ENCODE results near the gene KNL1.

Gene KNL1

GRCh38 chr15:40584191-40584590, 9.9 kb upstream of the KNL1 start:
- DNase-seq (ENCODE audit: low read depth in 2 of 2, low spot score in 1 of 2) = no peak

DNA sequence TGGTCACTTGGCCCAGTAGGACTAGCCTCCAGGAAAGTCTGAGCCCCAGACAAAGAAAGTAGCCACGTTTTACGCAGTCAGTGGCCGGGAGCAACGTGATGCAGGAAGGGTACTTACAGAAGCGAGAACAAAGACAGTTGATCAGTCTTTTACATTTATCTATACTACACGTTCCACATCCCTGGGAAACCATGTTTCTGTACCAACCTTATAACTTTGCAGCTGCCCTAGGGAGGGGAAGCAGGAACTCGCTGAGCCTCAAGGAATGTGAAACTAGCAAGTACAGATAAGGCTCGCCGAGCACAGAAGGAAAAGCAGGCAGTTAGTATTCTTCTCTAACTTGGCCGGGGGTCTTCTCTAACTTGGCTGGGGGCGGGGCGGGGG, 3.4 kb upstream of the KNL1 start:
- DNase-seq (ENCODE audit: low read depth in 2 of 2, low spot score in 1 of 2) = no peak

GRCh38 chr15:40591389-40591788, 2.7 kb upstream of the KNL1 start:
- DNase-seq (ENCODE audit: low read depth in 2 of 2, low spot score in 1 of 2) = no peak

DNA sequence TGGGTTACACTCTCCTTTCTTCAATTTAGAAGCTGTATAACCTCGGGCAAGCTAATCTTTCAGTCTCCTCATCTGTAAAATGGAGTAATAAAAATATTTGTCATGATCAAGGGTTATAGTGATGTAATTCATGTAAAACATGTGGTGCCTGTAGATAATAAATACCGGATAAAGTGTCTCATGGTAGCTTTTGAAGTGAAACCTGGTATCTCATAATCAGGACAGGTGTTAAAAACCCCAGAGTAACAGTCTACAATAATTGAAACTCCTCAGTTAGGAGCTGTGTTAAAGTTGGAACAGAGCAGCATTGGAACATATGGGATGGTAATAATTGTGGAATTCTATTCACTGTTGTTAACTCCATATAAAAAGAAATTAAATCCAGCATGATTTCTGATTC, 884 bp upstream of the KNL1 start:
- DNase-seq (ENCODE audit: low read depth in 2 of 2, low spot score in 1 of 2) = no peak

DNA sequence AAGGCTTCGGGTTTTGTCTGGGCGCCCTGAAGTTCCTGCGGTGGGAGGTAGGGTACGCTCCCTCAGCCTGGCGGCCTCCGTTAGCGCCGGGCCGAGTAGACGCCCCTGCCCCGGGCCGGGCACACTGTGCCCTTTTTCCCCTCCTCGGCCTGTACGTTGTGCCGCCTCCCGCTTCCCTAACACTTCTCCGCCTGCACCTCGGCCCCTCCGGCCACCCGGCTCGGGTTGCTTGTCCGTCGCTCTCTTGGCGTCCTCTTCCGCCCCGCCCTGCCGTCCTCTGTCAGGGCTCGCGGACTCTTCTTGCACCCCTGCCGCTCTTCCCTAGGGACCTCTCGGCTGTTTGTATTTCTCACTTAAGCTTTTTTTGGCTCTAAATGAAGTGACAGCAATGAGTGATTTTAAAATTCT, 384 bp downstream of the KNL1 start:
- no peak for DNase-seq (ENCODE audit: low read depth in 2 of 2, low spot score in 1 of 2)

GRCh38 chr15:40595219-40595618, 1.2 kb downstream of the KNL1 start:
- no peak for DNase-seq (ENCODE audit: low read depth in 2 of 2, low spot score in 1 of 2)

GRCh38 chr15:40595773-40596172, 1.7 kb downstream of the KNL1 start:
- no peak for DNase-seq (ENCODE audit: low read depth in 2 of 2, low spot score in 1 of 2)

GRCh38 chr15:40597024-40597423, 3.0 kb downstream of the KNL1 start:
- DNase-seq (ENCODE audit: low read depth in 2 of 2, low spot score in 1 of 2) = no peak

GRCh38 chr15:40598126-40598525, 4.1 kb downstream of the KNL1 start:
- no peak for DNase-seq (ENCODE audit: low read depth in 2 of 2, low spot score in 1 of 2)

DNA sequence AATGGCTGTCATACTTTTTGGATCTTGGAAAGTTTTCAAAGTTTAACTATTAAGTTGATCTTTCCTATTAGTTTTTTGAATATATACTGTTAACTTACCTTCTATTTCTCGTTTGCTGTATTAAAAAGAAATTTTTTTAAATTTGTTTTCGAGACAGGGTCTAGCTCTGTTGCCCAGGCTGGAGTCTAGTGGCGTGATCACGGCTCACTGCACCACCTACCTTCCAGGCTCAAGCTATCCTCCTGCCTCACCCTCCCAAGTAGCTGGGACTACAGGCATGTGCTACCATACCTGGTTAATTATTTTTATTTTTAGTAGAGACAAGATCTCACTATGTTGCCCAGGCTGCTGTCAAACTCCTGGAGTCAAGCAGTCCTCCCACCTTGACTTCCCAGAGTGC, 4.6 kb downstream of the KNL1 start:
- no peak for DNase-seq (ENCODE audit: low read depth in 2 of 2, low spot score in 1 of 2)

GRCh38 chr15:40600956-40601355, 6.9 kb downstream of the KNL1 start:
- no peak for DNase-seq (ENCODE audit: low read depth in 2 of 2, low spot score in 1 of 2)

- no peak for DNase-seq (ENCODE audit: low read depth in 2 of 2, low spot score in 1 of 2)
Measured at GRCh38 chr15:40603935-40604334, 9.9 kb downstream of the KNL1 start.

GRCh38 chr15:40613080-40613479, 19.0 kb downstream of the KNL1 start:
- DNase-seq (ENCODE audit: low read depth in 2 of 2, low spot score in 1 of 2) = no peak

DNA sequence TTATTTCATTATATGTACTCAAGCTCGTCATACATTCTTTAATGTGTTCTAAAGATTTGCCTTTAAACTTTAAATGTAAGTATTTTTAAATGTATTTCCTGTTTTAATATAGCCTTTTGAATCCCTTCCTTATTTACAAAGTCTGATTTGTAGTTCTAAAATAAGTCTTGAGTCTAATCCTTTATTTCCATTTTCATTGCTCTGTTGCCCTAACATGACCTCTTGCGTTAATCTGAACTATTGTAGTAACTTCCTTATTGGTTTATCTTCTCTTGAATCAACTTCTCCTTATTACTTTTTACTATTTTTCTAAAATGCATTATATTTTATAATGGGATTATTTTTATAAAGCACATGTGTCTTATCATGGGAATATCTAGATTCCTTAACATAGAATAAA, 24.0 kb downstream of the KNL1 start:
- DNase-seq (ENCODE audit: low read depth in 2 of 2, low spot score in 1 of 2) = no peak

- DNase-seq (ENCODE audit: low read depth in 2 of 2, low spot score in 1 of 2) = no peak
Measured at GRCh38 chr15:40618906-40619305, 24.9 kb downstream of the KNL1 start.

- no peak for DNase-seq (ENCODE audit: low read depth in 2 of 2, low spot score in 1 of 2)
Measured at GRCh38 chr15:40623361-40623760, 29.3 kb downstream of the KNL1 start.

- DNase-seq (ENCODE audit: low read depth in 2 of 2, low spot score in 1 of 2) = no peak
Measured at GRCh38 chr15:40630313-40630712, 36.3 kb downstream of the KNL1 start.

GRCh38 chr15:40633178-40633577, 39.1 kb downstream of the KNL1 start:
- no peak for DNase-seq (ENCODE audit: low read depth in 2 of 2, low spot score in 1 of 2)

DNA sequence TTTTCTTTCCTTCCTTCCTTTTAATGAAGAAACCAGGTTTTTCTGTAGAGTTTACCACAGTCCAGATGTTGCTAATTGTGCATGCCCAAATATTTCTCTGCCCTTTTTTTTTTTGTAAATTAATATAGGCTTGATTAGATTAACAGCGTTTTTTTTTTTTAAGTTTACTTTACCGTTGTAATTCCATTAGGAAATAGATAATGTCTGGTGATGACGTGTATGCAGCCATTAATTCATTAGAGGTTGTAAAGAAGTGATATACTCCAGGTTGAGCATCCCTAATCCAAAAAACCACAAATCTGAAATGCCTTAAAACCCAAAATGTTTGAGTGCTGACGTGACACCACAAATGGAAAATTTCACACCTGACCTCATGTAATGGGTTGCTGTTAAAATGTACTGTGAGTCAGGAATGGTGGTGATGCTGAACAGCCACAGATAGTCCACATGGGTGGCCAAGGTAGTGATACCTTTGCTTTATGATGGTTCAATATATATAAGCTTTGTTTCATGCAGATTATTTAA, 43.2 kb downstream of the KNL1 start:
- no peak for DNase-seq (ENCODE audit: low read depth in 2 of 2, low spot score in 1 of 2)

GRCh38 chr15:40639677-40640076, 45.6 kb downstream of the KNL1 start:
- no peak for DNase-seq (ENCODE audit: low read depth in 2 of 2, low spot score in 1 of 2)

DNA sequence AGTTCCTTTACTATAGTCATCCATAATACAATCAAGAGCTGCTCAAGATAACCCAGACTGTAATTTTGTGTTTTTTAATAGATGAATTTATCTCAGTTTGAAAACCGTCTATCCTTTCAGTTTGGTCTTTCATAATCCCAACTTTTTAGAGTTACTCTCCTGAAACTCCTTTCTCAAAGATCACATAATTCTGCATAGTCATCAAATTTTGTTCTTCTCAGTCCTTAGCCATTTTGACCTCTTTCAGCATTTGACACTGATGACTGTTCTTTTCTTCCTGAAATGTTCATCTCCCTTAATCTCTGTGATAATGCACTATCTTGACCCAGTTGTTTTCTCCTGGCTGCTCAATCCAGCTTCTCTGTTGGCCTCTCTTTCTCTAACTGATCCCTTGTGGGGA, 53.5 kb downstream of the KNL1 start:
- no peak for DNase-seq (ENCODE audit: low read depth in 2 of 2, low spot score in 1 of 2)

DNA sequence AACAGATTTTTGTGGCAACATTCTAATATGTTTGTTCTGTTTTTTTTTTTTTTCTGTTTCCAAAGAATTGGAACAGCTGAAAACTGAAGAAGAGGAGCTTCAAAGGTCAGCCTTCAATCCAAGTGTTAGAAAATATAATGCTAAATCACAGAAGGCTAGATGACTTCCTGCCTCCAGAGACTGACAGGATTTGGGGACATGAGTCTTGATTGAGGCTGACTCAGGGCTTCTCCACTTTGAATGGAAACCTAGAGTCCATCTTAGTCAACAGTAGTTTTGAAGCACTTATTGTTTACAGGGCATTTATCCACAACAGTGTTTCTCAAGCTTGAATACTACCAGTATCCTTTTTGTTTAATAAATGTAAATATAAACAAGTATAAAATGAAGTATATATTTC, 56.4 kb downstream of the KNL1 start:
- no peak for DNase-seq (ENCODE audit: low read depth in 2 of 2, low spot score in 1 of 2)

- DNase-seq (ENCODE audit: low read depth in 2 of 2, low spot score in 1 of 2) = no peak
Measured at GRCh38 chr15:40660686-40661085, 66.6 kb downstream of the KNL1 start.

DNA sequence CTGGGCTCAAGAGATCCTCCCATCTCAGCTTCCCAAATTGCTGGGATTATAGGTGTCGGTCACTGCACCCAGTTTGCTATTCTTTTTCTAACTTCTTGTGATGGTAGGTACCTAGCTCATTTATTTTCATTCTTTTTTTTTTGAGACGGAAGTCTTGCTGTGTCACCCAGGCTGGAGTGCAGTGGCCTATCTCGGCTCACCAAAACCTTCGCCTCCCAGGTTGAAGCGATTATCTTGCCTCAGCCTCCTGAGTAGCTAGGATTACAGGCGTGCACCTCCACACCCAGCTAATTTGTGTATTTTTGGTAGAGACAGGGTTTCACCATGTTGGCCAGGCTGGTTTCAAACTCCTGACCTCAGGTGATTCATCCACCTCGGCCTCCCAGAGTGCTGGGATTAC, 70.9 kb downstream of the KNL1 start:
- no peak for DNase-seq (ENCODE audit: low read depth in 2 of 2, low spot score in 1 of 2)

Measured in stimulated activated CD8-positive, alpha-beta memory T cell treated with anti-CD3 and anti-CD28 coated beads, Interleukin-4, amount 100 ng/mL, for 4 hours (primary cell).